Natural killer cell (primary cell): ENCODE data around the gene DYSF. TPM values are rescaled to one million over a fixed set of nuclear protein-coding genes. Genes with fewer than 3 reads are reported as not detected.

ENCODE experiments used
- ATAC-seq, 3 donors: fragments of 150-1000 bp in 2 of 3; fragments of 200-7000 bp in 1 of 3; cut with Tn5 transposase; 1 replicate in 1 of 3; 2 replicates in 2 of 3; pipeline ENCODE4 v1.10.0; 2021; ENCODE audit warnings: mild to moderate bottlenecking in 2 of 3, moderate library complexity in 2 of 3
- DNase-seq, 2 donors: peaks; one replicate each; pipeline versions ENCODE4 v3.0.0 to v3.0.0-alpha.2; 2013 to 2021; ENCODE audit warnings: mixed read lengths in 1 of 2
- H3K27ac ChIP-seq: one replicate; pipeline ENCODE4 v1.5.1; 2013; ENCODE audit warnings: mild to moderate bottlenecking, low read length
- H3K27me3 ChIP-seq: one replicate; pipeline ENCODE4 v1.6.1; 2013; ENCODE audit warnings: low read length; ENCODE audit not compliant: control insufficient read depth, insufficient read depth
- H3K36me3 ChIP-seq: one replicate; pipeline ENCODE4 v1.6.1; 2013; ENCODE audit warnings: low read length; ENCODE audit not compliant: control insufficient read depth, insufficient read depth
- H3K4me1 ChIP-seq: one replicate; pipeline ENCODE4 v1.6.1; 2013; ENCODE audit warnings: low read length; ENCODE audit not compliant: control insufficient read depth, insufficient read depth
- H3K4me3 ChIP-seq: one replicate; pipeline ENCODE4 v1.5.1; 2013; ENCODE audit warnings: low read length
- H3K9me3 ChIP-seq: one replicate; pipeline ENCODE4 v1.6.1; 2013; ENCODE audit warnings: low read length; ENCODE audit not compliant: control insufficient read depth, insufficient read depth
- H3K27ac Mint-ChIP-seq, 2 donors: one replicate each; pipeline ENCODE4 v1.8.0; 2022; ENCODE audit warnings: mild to moderate bottlenecking in 2 of 2, mixed read lengths in 2 of 2, moderate library complexity in 1 of 2
- H3K27me3 Mint-ChIP-seq, 2 donors: one replicate each; pipeline ENCODE4 v1.8.0; 2022; ENCODE audit warnings: low read depth in 2 of 2, mixed read lengths in 2 of 2
- H3K36me3 Mint-ChIP-seq: one replicate; pipeline ENCODE4 v1.8.0; 2022; ENCODE audit warnings: mixed read lengths
- H3K4me1 Mint-ChIP-seq, 2 donors: one replicate each; pipeline ENCODE4 v1.8.0; 2022; ENCODE audit warnings: mixed read lengths in 2 of 2
- H3K4me3 Mint-ChIP-seq: one replicate; pipeline ENCODE4 v1.8.0; 2022; ENCODE audit warnings: mild to moderate bottlenecking, moderate library complexity, mixed read lengths
- H3K9me3 Mint-ChIP-seq, 2 donors: one replicate each; pipeline ENCODE4 v1.8.0; 2022; ENCODE audit warnings: mixed read lengths in 2 of 2
- WGBS: methylation state at CpG from one replicate; pipeline ENCODE4 v1.1.7; 2013; ENCODE audit warnings: missing lambda C conversion rate; ENCODE audit not compliant: insufficient coverage; 5-methylcytosine and 5-hydroxymethylcytosine counted together
- intact Hi-C: fragments of 100-400 bp; cut with micrococcal nuclease; formaldehyde crosslinking; loops from one replicate; pipeline ENCODE4 v1.14.2; 2022
- total RNA-seq, 4 donors: library from RNA; stranded (reverse); fragments of 120-200 nt in 1 of 4; gene quantifications; one replicate each; pipeline versions ENCODE4 v1.2.3 to v1.2.4, GENCODE V29; 2013 to 2022
- TF ChIP-seq, protein P1 (sequence below): fragments of 200-600 bp; IDR thresholded peaks from one replicate; pipeline ENCODE4 v1.8.0; 2022; ENCODE audit warnings: antibody characterized with exemption

Gene DYSF
- total RNA-seq, 3 donors from 2014 or later (not counting 1 experiment from before 2014, with no cell fraction given), result 11.4 to 19.5 (median 12.4) TPM

DNA sequence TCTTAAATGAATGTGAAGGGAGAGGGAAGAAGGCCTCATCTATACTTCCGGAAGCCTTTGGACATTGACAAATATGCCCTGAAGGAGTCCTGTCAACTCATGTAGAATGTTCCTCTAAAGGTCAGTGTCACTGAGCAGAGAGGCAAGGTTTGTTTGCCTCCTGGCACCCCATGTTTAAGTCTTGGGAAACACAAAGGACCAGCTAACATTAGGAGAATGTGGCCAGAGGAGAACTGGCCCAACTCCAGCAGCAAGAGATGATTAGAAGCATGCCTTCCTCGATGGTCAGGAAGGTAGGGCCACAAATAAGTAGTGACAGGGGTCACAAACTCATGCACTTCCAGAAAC lies 5.7 kb downstream of the DYSF start:
- peaks cover 0 to 24% of the 10 kb centered on the region in 2 donors for H3K4me1 Mint-ChIP-seq
- ATAC-seq, result no peak
- TF ChIP-seq, protein P1, sequence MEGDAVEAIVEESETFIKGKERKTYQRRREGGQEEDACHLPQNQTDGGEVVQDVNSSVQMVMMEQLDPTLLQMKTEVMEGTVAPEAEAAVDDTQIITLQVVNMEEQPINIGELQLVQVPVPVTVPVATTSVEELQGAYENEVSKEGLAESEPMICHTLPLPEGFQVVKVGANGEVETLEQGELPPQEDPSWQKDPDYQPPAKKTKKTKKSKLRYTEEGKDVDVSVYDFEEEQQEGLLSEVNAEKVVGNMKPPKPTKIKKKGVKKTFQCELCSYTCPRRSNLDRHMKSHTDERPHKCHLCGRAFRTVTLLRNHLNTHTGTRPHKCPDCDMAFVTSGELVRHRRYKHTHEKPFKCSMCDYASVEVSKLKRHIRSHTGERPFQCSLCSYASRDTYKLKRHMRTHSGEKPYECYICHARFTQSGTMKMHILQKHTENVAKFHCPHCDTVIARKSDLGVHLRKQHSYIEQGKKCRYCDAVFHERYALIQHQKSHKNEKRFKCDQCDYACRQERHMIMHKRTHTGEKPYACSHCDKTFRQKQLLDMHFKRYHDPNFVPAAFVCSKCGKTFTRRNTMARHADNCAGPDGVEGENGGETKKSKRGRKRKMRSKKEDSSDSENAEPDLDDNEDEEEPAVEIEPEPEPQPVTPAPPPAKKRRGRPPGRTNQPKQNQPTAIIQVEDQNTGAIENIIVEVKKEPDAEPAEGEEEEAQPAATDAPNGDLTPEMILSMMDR, result no peak
- peaks cover 21% of the 10 kb centered on the region for H3K4me1 ChIP-seq
- H3K4me3 Mint-ChIP-seq, result no peak overlapping the region
- H3K4me3 ChIP-seq, result no peak overlapping the region
- no peak overlapping the region for H3K27ac Mint-ChIP-seq
- DNase-seq, result no peak
- no peak overlapping the region for H3K27ac ChIP-seq
- peaks cover 11% of the 10 kb centered on the region for H3K27me3 ChIP-seq
- no peaks in the 10 kb centered on the region for H3K36me3 ChIP-seq
- 84% methylated on average over 2 of the region's 2 CpGs for WGBS
- intact Hi-C loops, result no loop called here
- no peaks in the 10 kb centered on the region for H3K36me3 Mint-ChIP-seq
- peaks cover 6% of the 10 kb centered on the region for H3K9me3 ChIP-seq
- peaks cover 21 to 30% of the 10 kb centered on the region in 2 donors for H3K27me3 Mint-ChIP-seq
- no peaks in the 10 kb centered on the region for H3K9me3 Mint-ChIP-seq

DNA sequence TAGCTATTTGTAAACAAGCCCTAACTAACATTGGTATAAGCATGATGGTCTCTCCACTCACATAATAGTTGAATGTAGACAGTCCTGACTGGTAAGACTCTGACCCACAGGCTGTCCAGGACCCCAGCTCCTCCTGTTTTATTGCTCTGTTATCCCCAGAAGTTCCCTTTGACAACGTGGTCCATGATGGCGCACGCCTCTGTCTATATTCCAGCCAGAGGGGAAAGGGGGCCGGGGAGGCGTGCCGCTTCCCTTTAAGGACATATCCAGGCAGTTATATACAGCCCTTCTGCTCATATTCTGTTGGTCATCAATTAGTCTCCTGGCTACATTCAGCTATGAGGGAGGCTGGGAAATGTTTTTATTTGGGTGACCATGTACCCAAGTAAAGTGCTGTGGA lies 6.7 kb downstream of the DYSF start:
- no peak overlapping the region for H3K27ac ChIP-seq
- peaks cover 6% of the 10 kb centered on the region for H3K9me3 ChIP-seq
- intact Hi-C loops, result no loop called here
- TF ChIP-seq, protein P1, result no peak
- no peak overlapping the region for H3K27ac Mint-ChIP-seq
- peaks cover 6% of the 10 kb centered on the region for H3K27me3 ChIP-seq
- H3K36me3 Mint-ChIP-seq, result no peaks in the 10 kb centered on the region
- peaks cover 0 to 14% of the 10 kb centered on the region in 2 donors for H3K4me1 Mint-ChIP-seq
- WGBS, result 94% methylated on average over 6 of the region's 6 CpGs
- H3K4me1 ChIP-seq, result peaks cover 11% of the 10 kb centered on the region
- H3K4me3 ChIP-seq, result no peak overlapping the region
- no peak overlapping the region for H3K4me3 Mint-ChIP-seq
- H3K36me3 ChIP-seq, result no peaks in the 10 kb centered on the region
- peaks cover 12 to 23% of the 10 kb centered on the region in 2 donors for H3K27me3 Mint-ChIP-seq
- no peaks in the 10 kb centered on the region for H3K9me3 Mint-ChIP-seq
- DNase-seq, result no peak
- no peak for ATAC-seq

DNA sequence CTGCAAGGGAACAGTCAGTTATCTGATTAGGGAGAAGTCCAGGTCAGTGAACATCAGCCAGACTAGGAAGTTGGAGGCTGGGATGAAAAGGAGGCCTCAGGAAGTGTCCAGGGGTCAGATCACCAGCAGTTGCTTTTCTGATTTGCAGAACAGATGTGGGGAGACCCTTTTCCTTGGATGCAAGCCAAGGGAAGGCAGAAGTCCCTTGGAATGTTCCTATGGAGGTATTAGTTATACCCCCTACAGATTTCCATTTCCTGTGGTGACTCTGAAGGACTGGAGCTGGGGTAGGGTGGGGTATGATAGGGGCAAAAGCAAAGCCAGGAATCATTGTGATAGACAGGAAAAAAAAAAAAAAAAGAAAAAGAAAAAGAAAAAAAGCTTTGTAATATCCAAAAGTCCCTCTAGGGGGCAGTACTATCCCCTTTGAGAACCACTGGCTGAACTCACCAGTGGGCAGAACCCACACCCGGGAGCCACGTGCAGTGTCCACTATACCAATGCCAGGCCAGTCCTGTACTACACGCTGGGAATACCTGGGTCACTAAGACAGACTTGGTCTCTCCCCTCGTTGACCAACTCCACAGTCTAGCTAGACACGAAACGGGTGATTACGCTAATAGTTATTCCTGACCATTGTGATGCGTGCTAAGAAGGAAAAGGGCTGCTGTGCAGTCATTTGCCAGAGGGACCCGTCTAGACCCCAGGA lies 7.4 kb downstream of the DYSF start:
- no peak overlapping the region for H3K4me3 ChIP-seq
- H3K9me3 Mint-ChIP-seq, result no peaks in the 10 kb centered on the region
- H3K9me3 ChIP-seq, result peaks cover 6% of the 10 kb centered on the region
- ATAC-seq, result peak in 2 of 3 donors; percentile 34 to 63
- H3K27ac Mint-ChIP-seq, result no peak overlapping the region
- H3K36me3 Mint-ChIP-seq, result no peaks in the 10 kb centered on the region
- intact Hi-C loops, result no loop called here
- no peak overlapping the region for H3K4me3 Mint-ChIP-seq
- peaks cover 7 to 16% of the 10 kb centered on the region in 2 donors for H3K27me3 Mint-ChIP-seq
- TF ChIP-seq, protein P1, result no peak
- H3K4me1 Mint-ChIP-seq, result peaks cover 0 to 8% of the 10 kb centered on the region in 2 donors
- DNase-seq, result no peak
- peaks cover 9% of the 10 kb centered on the region for H3K27me3 ChIP-seq
- H3K27ac ChIP-seq, result no peak overlapping the region
- WGBS, result 77% methylated on average over 9 of the region's 9 CpGs
- H3K4me1 ChIP-seq, result peaks cover 6% of the 10 kb centered on the region
- no peaks in the 10 kb centered on the region for H3K36me3 ChIP-seq

DNA sequence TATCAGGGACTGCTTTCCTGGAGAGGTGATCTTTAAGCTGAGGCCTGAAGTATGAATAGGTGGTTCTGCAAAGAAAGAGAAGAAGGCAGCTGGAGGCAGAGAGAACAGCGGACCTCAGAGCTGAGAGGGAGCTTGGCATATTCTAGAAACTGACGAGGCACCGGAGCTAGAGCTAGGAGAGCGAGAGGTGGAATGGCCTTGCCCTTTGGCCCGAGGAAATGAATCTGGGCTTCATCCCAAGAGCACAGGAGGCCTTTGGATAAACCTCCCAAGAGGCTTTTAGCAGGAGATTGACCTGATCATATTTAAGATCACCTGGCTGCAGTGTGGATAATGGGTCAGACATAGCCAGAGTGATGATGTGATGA lies 7.9 kb downstream of the DYSF start:
- Histone ChIP-seq H3K27me3 (peaks cover 12% of the 10 kb centered on the region), H3K9me3 (peaks cover 6% of the 10 kb centered on the region), H3K4me1 (peaks cover 8% of the 10 kb centered on the region), H3K36me3 (no peaks in the 10 kb centered on the region), H3K27ac (no peak overlapping the region), H3K4me3 (no peak overlapping the region)
- no peak for ATAC-seq
- 92% methylated on average over 5 of the region's 5 CpGs for WGBS
- no peak for DNase-seq
- Mint-ChIP-seq H3K27ac (no peak overlapping the region), H3K4me3 (no peak overlapping the region), H3K36me3 (no peaks in the 10 kb centered on the region), H3K27me3 (peaks cover 2 to 11% of the 10 kb centered on the region in 2 donors), H3K4me1 (peaks cover 0 to 3% of the 10 kb centered on the region in 2 donors), H3K9me3 (no peaks in the 10 kb centered on the region)
- TF ChIP-seq, protein P1, result no peak
- intact Hi-C loops, result no loop called here
